Stimulated activated CD4-positive, alpha-beta T cell treated with anti-CD3 and anti-CD28 coated beads, TNF-alpha, amount 100 ng/mL, for 4 hours (primary cell): ENCODE measurements around the gene RNASE9.
"Not testable (repeated sequence)": the region's sequence is repeated elsewhere in the genome, so short reads cannot be mapped to it uniquely, and the experiment has no call there.

ENCODE experiments used
- DNase-seq, 3 experiments: peaks; one replicate each; pipeline ENCODE4 v3.0.0-alpha.2; 2020; ENCODE audit warnings: low read depth in 3 of 3

RNASE9 gene

DNA sequence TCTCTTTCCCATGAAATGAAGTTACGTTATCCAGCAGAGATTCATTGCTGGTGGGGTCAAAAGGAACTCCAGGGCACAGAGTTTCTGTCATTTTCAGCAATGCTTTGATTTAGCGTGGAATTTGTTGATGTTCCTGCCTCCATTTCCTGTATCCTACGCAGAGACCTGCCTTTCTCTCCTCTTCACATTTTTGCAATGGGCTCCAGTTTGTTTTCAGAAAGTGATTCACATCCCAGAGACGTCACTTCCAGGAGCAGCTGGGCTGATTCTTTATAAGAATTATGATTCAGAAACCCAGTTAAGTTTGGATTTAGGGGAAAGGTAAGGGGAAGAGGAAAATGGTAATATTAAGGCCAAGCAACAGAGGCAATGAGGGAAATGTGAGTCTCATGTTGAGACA, 43.9 kb downstream of the RNASE9 start:
- no peak for DNase-seq

DNA sequence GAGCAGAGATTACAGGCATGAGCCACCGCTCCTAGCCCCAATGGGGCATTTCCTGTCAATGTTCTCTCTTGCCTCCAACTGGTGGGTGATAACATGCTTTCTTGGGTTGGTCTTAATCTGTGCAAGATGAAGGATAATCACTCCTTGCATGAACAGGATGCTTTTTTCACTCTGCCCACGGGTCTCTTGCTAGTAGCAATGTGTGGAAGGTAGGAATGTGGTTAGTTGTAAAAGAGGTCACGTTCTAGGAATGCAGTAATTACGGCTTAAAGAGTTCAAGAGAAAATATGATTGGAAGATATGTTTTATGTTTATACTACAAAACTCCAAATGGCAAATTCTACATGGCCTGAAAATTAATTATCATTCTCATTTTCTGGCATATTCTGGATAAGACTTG, 45.0 kb downstream of the RNASE9 start:
- no peak for DNase-seq

DNA sequence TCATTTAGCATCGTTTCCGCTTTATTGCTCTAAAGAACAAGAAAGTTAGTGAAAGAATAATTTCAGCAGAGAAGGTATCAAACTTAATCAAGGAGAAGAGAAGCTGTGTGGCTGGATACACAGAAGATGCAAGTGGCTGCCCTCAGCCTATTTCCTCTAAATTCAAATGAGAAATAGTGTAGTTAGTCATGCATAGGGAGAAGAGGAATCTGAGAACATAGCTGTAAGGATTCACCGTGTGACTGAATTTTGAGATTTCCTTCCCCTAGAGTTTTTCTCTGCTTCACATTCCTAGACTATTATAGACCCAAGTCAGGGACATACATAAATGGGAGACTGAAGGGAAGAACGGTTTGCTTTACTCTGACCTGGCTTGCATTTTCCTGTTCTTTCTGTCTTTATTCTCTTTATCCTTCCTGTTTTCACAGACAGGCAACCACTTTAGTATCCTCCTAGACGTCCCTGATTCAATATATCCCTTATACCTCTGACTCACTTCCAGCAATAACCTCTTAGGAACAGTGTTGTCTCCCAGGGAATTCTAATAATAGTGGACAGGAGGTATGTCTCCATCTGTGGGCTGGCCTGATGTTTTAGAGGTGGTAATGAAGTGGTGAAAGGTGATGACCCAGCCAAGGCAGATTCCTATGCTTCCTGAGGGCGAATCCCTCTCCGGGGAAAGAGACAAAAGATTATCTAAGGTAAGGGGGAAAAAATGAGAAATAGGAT, 48.5 kb downstream of the RNASE9 start:
- no peak for DNase-seq

DNA sequence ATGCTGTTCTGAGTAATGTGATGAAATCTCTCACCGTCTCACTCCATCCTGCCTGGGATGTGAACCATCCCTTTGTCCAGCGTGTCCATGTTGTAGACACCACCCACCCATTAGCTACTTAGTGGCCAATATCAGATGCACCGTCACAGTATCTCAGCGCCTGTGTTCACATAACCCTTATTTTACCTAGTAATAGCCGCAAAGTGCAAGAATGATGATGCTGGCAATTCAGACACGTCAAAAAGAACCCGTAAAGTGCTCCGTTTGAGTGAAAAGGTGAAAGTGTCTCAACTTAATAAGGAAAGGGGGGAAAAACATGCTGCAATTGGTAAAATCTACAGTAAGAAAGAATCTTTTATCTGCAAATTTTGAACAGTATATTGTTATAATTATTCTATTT, 52.5 kb downstream of the RNASE9 start:
- DNase-seq = no peak

DNA sequence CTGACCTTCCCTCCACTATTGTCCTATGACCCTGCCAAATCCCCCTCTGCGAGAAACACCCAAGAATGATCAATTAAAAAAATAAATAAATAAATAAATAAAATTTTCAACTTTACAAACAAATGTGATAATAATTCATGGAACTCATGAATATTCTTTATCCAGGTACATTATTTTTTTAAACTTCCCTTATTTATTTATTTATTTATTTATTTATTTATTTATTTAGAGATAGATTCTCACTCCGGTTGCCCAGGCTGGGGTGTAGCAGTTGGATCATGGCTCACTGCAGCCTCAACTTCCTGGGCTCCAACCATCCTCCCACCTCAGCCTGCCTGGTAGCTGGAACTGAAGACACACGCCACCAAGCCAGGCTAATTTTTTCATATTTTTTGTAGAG, 53.3 kb downstream of the RNASE9 start:
- not testable (repeated sequence) for DNase-seq

DNA sequence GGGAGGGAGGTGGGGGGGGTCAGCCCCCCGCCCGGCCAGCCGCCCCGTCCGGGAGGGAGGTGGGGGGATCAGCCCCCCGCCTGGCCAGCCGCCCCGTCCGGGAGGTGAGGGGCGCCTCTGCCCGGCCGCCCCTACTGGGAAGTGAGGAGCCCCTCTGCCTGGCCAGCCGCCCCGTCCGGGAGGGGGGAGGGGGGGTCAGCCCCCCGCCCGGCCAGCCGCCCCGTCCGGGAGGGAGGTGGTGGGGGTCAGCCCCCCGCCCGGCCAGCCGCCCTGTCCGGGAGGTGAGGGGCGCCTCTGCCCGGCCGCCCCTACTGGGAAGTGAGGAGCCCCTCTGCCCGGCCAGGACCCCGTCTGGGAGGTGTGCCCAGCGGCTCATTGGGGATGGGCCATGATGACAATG, 54.1 kb downstream of the RNASE9 start:
- not testable (repeated sequence) for DNase-seq

DNA sequence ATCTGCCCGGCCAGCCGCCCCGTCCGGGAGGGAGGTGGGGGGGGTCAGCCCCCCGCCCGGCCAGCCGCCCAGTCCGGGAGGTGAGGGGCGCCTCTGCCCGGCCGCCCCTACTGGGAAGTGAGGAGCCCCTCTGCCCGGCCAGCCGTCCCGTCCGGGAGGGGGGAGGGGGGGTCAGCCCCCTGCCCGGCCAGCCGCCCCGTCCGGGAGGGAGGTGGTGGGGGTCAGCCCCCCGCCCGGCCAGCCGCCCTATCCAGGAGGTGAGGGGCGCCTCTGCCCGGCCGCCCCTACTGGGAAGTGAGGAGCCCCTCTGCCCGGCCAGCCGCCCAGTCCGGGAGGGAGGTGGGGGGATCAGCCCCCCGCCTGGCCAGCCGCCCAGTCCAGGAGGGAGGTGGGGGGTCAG, 54.6 kb downstream of the RNASE9 start:
- DNase-seq = not testable (repeated sequence)
